ENCODE measurements around the gene CTNND2. TPM values are rescaled to one million over a fixed set of nuclear protein-coding genes. Genes with fewer than 3 reads are reported as not detected.

Gene CTNND2
- total and polyA plus RNA-seq, 9 of the 15 experiments (the other 6 are each of a cell fraction or from before 2014, with no cell fraction given), result 0.03 to 0.35 TPM; not detected in 7

- Histone ChIP-seq H3K79me2 (ENCODE audit: control insufficient read depth, insufficient read depth, low read length) (no peaks in the 10 kb centered on the region), H3K4me2 (ENCODE audit: insufficient read depth, low read length) (no peak overlapping the region), H3K27ac (ENCODE audit: extremely low read depth, low read depth, low read length) (no peak overlapping the region), H3K4me3 (no peak overlapping the region), H3K27me3 (ENCODE audit: control insufficient read depth in 2 of 2, insufficient read depth in 2 of 2, low read length in 2 of 2) (no peaks in the 10 kb centered on the region), H3K9me1 (ENCODE audit: control insufficient read depth, insufficient read depth, low read length) (no peaks in the 10 kb centered on the region), H3K9ac (ENCODE audit: insufficient read depth in 1 of 2, low read depth in 2 of 2, low read length in 2 of 2) (no peak overlapping the region), H2AFZ (ENCODE audit: low read depth, low read length) (no peak overlapping the region), H3K4me1 (replicated peaks in 1 of 2; ENCODE audit: control insufficient read depth in 2 of 2, insufficient read depth in 2 of 2, low read length in 2 of 2) (no peaks in the 10 kb centered on the region), H3K9me3 (replicated peaks; ENCODE audit: control insufficient read depth, insufficient read depth, low read depth, low read length) (no peaks in the 10 kb centered on the region), H3K36me3 (ENCODE audit: control insufficient read depth, insufficient read depth, low read length) (no peaks in the 10 kb centered on the region), H4K20me1 (replicated peaks; ENCODE audit: control insufficient read depth, insufficient read depth, low read length) (no peaks in the 10 kb centered on the region)
- CTCF ChIA-PET (ENCODE audit: low intra/inter-chr PET ratio), result no interaction called here
- POLR2A ChIA-PET, result interaction anchor here (0.6 kb wide), 1 partner anchor 85 kb away, joined by 4 read pairs; no protein-coding TSS in a partner anchor
- in situ Hi-C loops (cut with MboI), result no loop called here
- WGBS (ENCODE audit: insufficient coverage, low coverage, missing lambda C conversion rate), result 0% methylated on average over 5 of the region's 5 CpGs
- intact Hi-C loops (cut with micrococcal nuclease), result loop anchor here (10.0 kb wide), 1 partner anchor 183 kb away; no protein-coding TSS in a partner anchor
- FAIRE-seq, result no peak
- TF ChIP-seq MCM5 (IDR thresholded peaks at IDR 0.05; ENCODE audit: low read depth) (no peak), L3MBTL2 (IDR thresholded peaks at IDR 0.05) (no peak), EWSR1 (IDR thresholded peaks at IDR 0.05; ENCODE audit: borderline replicate concordance, low read depth, partially characterized antibody) (no peak)
- no peak for DNase-seq (ENCODE audit: extremely low read depth in 1 of 4, low spot score in 3 of 4)
- no peak for ATAC-seq
- no TSS peak for BruUV-seq (replicated peaks)
Measured at GRCh38 chr5:11047625-11048024, 856.6 kb downstream of the CTNND2 start.

GRCh38 chr5:11047030-11047429 is 857.2 kb downstream of the CTNND2 start:
- WGBS (ENCODE audit: insufficient coverage, low coverage, missing lambda C conversion rate), result 0% methylated on average over 7 of the region's 7 CpGs
- DNase-seq (ENCODE audit: extremely low read depth in 1 of 4, low spot score in 3 of 4), result no peak
- TF ChIP-seq ZKSCAN8 (CRISPR knock-in tag; IDR thresholded peaks at IDR 0.05), result no peak
- in situ Hi-C loops (cut with MboI), result no loop called here
- Histone ChIP-seq H3K9me1 (ENCODE audit: control insufficient read depth, insufficient read depth, low read length) (no peaks in the 10 kb centered on the region), H3K9ac (ENCODE audit: insufficient read depth in 1 of 2, low read depth in 2 of 2, low read length in 2 of 2) (no peak overlapping the region), H3K27ac (ENCODE audit: extremely low read depth, low read depth, low read length) (no peak overlapping the region), H3K4me1 (replicated peaks in 1 of 2; ENCODE audit: control insufficient read depth in 2 of 2, insufficient read depth in 2 of 2, low read length in 2 of 2) (no peaks in the 10 kb centered on the region), H3K4me3 (no peak overlapping the region), H4K20me1 (replicated peaks; ENCODE audit: control insufficient read depth, insufficient read depth, low read length) (no peaks in the 10 kb centered on the region), H3K27me3 (ENCODE audit: control insufficient read depth in 2 of 2, insufficient read depth in 2 of 2, low read length in 2 of 2) (no peaks in the 10 kb centered on the region), H3K9me3 (replicated peaks; ENCODE audit: control insufficient read depth, insufficient read depth, low read depth, low read length) (no peaks in the 10 kb centered on the region), H3K36me3 (ENCODE audit: control insufficient read depth, insufficient read depth, low read length) (no peaks in the 10 kb centered on the region), H3K79me2 (ENCODE audit: control insufficient read depth, insufficient read depth, low read length) (no peaks in the 10 kb centered on the region), H3K4me2 (ENCODE audit: insufficient read depth, low read length) (no peak overlapping the region), H2AFZ (ENCODE audit: low read depth, low read length) (no peak overlapping the region)
- intact Hi-C loops (cut with micrococcal nuclease), result loop anchor here (10.0 kb wide), 1 partner anchor 182 kb away; no protein-coding TSS in a partner anchor
- FAIRE-seq, result no peak
- CTCF ChIA-PET (ENCODE audit: low intra/inter-chr PET ratio), result no interaction called here
- POLR2A ChIA-PET, result no interaction called here
- BruUV-seq (replicated peaks), result no TSS peak
- ATAC-seq, result no peak

Data from K562 (cell line).